ENCODE results near the gene NCKAP5.
"Not testable (repeated sequence)": the region's sequence is repeated elsewhere in the genome, so short reads cannot be mapped to it uniquely, and the experiment has no call there.

NCKAP5 gene

GRCh38 chr2:133497270-133497893, 70.9 kb downstream of the NCKAP5 start:
- DNase-seq (ENCODE audit: low spot score) = peak; percentile 52

- DNase-seq (ENCODE audit: low spot score) = no peak
These were observed 71.6 kb downstream of the NCKAP5 start for GRCh38 chr2:133496501-133497269.

GRCh38 chr2:133495226-133495625, 73.0 kb downstream of the NCKAP5 start:
- DNase-seq (ENCODE audit: low spot score) = peak; percentile 30

- no peak for DNase-seq (ENCODE audit: low spot score)
These were observed 75.4 kb downstream of the NCKAP5 start for GRCh38 chr2:133492719-133493380.

- DNase-seq (ENCODE audit: low spot score) = no peak
These were observed 77.8 kb downstream of the NCKAP5 start for GRCh38 chr2:133490411-133490980.

- DNase-seq (ENCODE audit: low spot score) = no peak
These were observed 78.4 kb downstream of the NCKAP5 start for GRCh38 chr2:133489641-133490410.

- no peak for DNase-seq (ENCODE audit: low spot score)
These were observed 79.1 kb downstream of the NCKAP5 start for GRCh38 chr2:133489146-133489545.

GRCh38 chr2:133486771-133487191, 81.5 kb downstream of the NCKAP5 start:
- DNase-seq (ENCODE audit: low spot score) = peak; percentile 93

GRCh38 chr2:133485868-133486267, 82.4 kb downstream of the NCKAP5 start:
- no peak for DNase-seq (ENCODE audit: low spot score)

- no peak for DNase-seq (ENCODE audit: low spot score)
These were observed 83.5 kb downstream of the NCKAP5 start for GRCh38 chr2:133484784-133485183.

GRCh38 chr2:133484106-133484505, 84.2 kb downstream of the NCKAP5 start:
- no peak for DNase-seq (ENCODE audit: low spot score)

GRCh38 chr2:133483181-133483580, 85.1 kb downstream of the NCKAP5 start:
- DNase-seq (ENCODE audit: low spot score) = no peak

GRCh38 chr2:133480707-133481429, 87.4 kb downstream of the NCKAP5 start:
- no peak for DNase-seq (ENCODE audit: low spot score)

- no peak for DNase-seq (ENCODE audit: low spot score)
These were observed 90.7 kb downstream of the NCKAP5 start for GRCh38 chr2:133477616-133477990.

- no peak for DNase-seq (ENCODE audit: low spot score)
These were observed 91.2 kb downstream of the NCKAP5 start for GRCh38 chr2:133476931-133477615.

- no peak for DNase-seq (ENCODE audit: low spot score)
These were observed 92.0 kb downstream of the NCKAP5 start for GRCh38 chr2:133476286-133476685.

GRCh38 chr2:133475610-133476009, 92.7 kb downstream of the NCKAP5 start:
- DNase-seq (ENCODE audit: low spot score) = no peak

- DNase-seq (ENCODE audit: low spot score) = not testable (repeated sequence)
These were observed 97.8 kb downstream of the NCKAP5 start for GRCh38 chr2:133470446-133470845.

GRCh38 chr2:133462811-133463210, 105.5 kb downstream of the NCKAP5 start:
- no peak for DNase-seq (ENCODE audit: low spot score)

GRCh38 chr2:133461484-133461883, 106.8 kb downstream of the NCKAP5 start:
- DNase-seq (ENCODE audit: low spot score) = no peak

- DNase-seq (ENCODE audit: low spot score) = no peak
These were observed 108.7 kb downstream of the NCKAP5 start for GRCh38 chr2:133459590-133459989.
